ENCODE measurements around the gene SLC12A2.

- TF ChIP-seq EZH2 (IDR thresholded peaks at IDR 0.05; ENCODE audit: low read length, missing control alignments) (no peak), CTCF (conservative IDR thresholded peaks at IDR 0.05 in 1 of 2, IDR thresholded peaks at IDR 0.05 in 1 of 2; ENCODE audit: low read depth in 1 of 2, low read length in 2 of 2) (no peak)
These were observed 25.6 kb downstream of the SLC12A2 start for GRCh38 chr5:128109138-128109537.
